SU-DHL-6 (cell line): ENCODE measurements around the gene SHROOM2.

Source experiments
- EZH2phosphoT487 ChIP-seq: fragments of 200-600 bp; sonication (generic), shearing (Covaris generic); conservative IDR thresholded peaks from 2 replicates; pipeline ENCODE4 v1.6.1; 2018; ENCODE audit warnings: mild to moderate bottlenecking, antibody characterized with exemption, low read length, moderate library complexity, mixed read lengths
- TF ChIP-seq, protein P1 (sequence below): fragments of 200-600 bp; sonication (generic); IDR thresholded peaks from one replicate; pipeline ENCODE4 v1.5.1; 2017; ENCODE audit warnings: antibody characterized with exemption, mild to moderate bottlenecking, low read length, moderate library complexity; ENCODE audit not compliant: insufficient read depth, poor library complexity, severe bottlenecking

DNA sequence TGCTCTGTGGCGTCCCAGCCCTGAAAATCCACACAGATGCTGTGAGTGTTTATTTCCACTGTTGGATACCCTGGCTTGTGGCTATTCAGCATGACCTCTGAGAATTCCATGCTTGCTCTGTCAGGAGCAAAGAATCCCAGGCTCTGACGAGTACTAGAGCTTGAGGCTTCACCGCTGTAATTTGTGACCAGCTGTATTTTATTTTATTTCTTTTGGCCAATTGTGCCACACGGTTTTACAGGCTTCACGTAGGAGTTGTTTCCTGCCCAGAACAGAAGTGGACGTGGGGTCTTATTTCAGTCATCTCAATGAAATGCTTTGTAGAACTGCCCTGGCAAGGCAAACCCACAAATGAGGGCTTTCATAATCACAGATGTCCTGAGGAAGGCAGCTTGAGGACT, 111.5 kb downstream of the SHROOM2 start:
- TF ChIP-seq, protein P1, sequence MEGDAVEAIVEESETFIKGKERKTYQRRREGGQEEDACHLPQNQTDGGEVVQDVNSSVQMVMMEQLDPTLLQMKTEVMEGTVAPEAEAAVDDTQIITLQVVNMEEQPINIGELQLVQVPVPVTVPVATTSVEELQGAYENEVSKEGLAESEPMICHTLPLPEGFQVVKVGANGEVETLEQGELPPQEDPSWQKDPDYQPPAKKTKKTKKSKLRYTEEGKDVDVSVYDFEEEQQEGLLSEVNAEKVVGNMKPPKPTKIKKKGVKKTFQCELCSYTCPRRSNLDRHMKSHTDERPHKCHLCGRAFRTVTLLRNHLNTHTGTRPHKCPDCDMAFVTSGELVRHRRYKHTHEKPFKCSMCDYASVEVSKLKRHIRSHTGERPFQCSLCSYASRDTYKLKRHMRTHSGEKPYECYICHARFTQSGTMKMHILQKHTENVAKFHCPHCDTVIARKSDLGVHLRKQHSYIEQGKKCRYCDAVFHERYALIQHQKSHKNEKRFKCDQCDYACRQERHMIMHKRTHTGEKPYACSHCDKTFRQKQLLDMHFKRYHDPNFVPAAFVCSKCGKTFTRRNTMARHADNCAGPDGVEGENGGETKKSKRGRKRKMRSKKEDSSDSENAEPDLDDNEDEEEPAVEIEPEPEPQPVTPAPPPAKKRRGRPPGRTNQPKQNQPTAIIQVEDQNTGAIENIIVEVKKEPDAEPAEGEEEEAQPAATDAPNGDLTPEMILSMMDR, result no peak
- TF ChIP-seq EZH2phosphoT487, result no peak
